GM21381 (cell line): ENCODE measurements around the gene HINT1.

Source experiments
- ATAC-seq: cut with Tn5 transposase; IDR thresholded peaks from one replicate; pipeline ENCODE4 v1.9.1; 2021; ENCODE audit warnings: mild to moderate bottlenecking, moderate library complexity; ENCODE audit not compliant: unreplicated experiment

Gene HINT1

GRCh38 chr5:131112424-131112823 lies 52.6 kb downstream of the HINT1 start:
- ATAC-seq: no peak

- ATAC-seq: no peak
Observed at GRCh38 chr5:131110256-131110594, 54.8 kb downstream of the HINT1 start.

GRCh38 chr5:131109540-131110255 lies 55.4 kb downstream of the HINT1 start:
- ATAC-seq: peak; percentile 81
